Measurements from ENCODE around the gene RSF1.

The RSF1 gene

DNA sequence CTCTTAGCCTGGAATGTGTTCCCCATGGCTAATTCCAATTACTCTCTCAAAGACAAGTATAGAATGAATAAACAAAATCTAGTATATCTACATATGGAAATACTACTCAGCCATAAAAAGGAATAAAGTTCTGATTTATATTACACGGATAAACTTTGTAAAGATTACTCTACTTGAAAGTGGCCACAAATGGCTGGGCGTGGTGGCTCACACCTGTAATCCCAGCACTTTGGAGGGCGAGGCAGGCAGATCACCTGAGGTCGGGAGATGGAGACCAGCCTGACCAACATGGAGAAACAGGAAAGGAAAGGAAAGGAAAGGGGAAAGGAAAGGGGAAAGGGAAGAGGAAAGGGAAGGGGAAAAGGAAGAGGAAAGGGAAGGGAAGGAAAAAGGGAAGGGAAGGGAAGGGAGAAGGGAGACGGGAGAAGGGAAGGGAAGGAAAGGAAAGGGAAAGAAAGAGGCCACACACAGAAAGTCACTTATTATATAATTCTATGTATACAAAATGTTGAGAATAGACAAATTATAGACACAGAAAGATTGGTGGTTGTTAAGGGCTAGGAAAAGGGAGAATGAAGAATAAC is 92.2 kb downstream of the RSF1 start:
- no peaks in the 10 kb centered on the region for H3K27me3 ChIP-seq (ENCODE audit: insufficient read depth, low read length)
- H2AFZ ChIP-seq (ENCODE audit: low read depth, low read length): no peak overlapping the region
- H3K36me3 ChIP-seq (ENCODE audit: insufficient read depth, low read length): peaks cover 26% of the 10 kb centered on the region

DNA sequence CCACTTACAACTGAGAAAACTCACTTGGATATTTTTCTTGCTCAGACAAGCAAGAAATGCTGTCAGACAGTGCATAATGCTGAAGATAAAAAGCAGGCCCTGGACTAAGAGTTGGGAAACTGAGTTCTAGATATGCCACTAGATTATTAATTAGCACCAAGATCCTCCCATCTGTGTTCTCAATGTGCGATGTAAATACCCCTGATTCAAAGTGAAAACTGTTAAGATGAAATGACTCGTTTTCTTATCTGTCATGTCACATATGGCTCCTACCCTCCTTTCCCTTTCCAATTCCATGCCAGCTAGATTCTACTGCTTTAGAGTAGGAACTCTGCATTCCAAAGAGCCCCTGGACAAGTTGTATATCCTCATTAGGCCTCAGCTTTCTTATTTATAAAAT is 94.0 kb downstream of the RSF1 start:
- Histone ChIP-seq H3K4me3 (ENCODE audit: low read length) (no peak overlapping the region), H3K27me3 (ENCODE audit: insufficient read depth, low read length) (no peaks in the 10 kb centered on the region), H3K9me3 (ENCODE audit: low read length) (peaks cover 11% of the 10 kb centered on the region), H3K4me1 (ENCODE audit: insufficient read depth, low read length) (no peaks in the 10 kb centered on the region), H2AFZ (ENCODE audit: low read depth, low read length) (no peak overlapping the region), H3K36me3 (ENCODE audit: insufficient read depth, low read length) (peaks cover 38% of the 10 kb centered on the region)

More for the DNA sequence above, 92.2 kb downstream of the RSF1 start:
- Histone ChIP-seq H3K9me3 (ENCODE audit: low read length) (peaks cover 21% of the 10 kb centered on the region), H3K4me1 (ENCODE audit: insufficient read depth, low read length) (no peaks in the 10 kb centered on the region), H3K4me3 (ENCODE audit: low read length) (no peak overlapping the region)

GRCh38 chr11:77725433-77725832 is 95.1 kb downstream of the RSF1 start:
- Histone ChIP-seq H3K36me3 (ENCODE audit: insufficient read depth, low read length) (peaks cover 40% of the 10 kb centered on the region), H3K4me3 (ENCODE audit: low read length) (no peak overlapping the region), H2AFZ (ENCODE audit: low read depth, low read length) (no peak overlapping the region), H3K4me1 (ENCODE audit: insufficient read depth, low read length) (no peaks in the 10 kb centered on the region), H3K27me3 (ENCODE audit: insufficient read depth, low read length) (no peaks in the 10 kb centered on the region), H3K9me3 (ENCODE audit: low read length) (peaks cover 2% of the 10 kb centered on the region)

- Histone ChIP-seq H2AFZ (ENCODE audit: low read depth, low read length) (no peak overlapping the region), H3K4me3 (ENCODE audit: low read length) (no peak overlapping the region), H3K9me3 (ENCODE audit: low read length) (peaks cover 2% of the 10 kb centered on the region), H3K4me1 (ENCODE audit: insufficient read depth, low read length) (no peaks in the 10 kb centered on the region), H3K27me3 (ENCODE audit: insufficient read depth, low read length) (no peaks in the 10 kb centered on the region), H3K36me3 (ENCODE audit: insufficient read depth, low read length) (peaks cover 45% of the 10 kb centered on the region)
Measured at GRCh38 chr11:77724636-77725035, 95.9 kb downstream of the RSF1 start.

DNA sequence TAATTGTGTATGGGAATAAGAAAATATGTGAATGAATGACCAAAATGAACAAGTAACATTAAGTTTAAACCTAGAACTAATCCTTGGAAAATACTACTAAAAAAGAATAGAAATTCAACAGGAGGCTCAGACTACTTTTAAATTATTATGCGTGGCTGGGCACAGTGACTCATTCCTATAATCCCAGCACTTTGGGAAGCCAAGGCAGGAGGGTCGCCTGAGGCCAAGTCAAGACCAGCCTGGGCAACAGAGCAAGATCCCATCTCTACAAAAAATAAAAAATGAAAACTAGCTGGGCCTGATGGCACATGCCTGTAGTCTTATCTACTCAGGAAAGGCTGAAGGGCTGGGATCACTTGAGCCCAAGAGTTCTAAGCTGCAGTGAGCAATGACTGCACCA is 97.5 kb downstream of the RSF1 start:
- Histone ChIP-seq H3K9me3 (ENCODE audit: low read length) (peaks cover 2% of the 10 kb centered on the region), H3K36me3 (ENCODE audit: insufficient read depth, low read length) (peaks cover 56% of the 10 kb centered on the region), H3K4me1 (ENCODE audit: insufficient read depth, low read length) (no peaks in the 10 kb centered on the region), H3K4me3 (ENCODE audit: low read length) (no peak overlapping the region), H3K27me3 (ENCODE audit: insufficient read depth, low read length) (no peaks in the 10 kb centered on the region), H2AFZ (ENCODE audit: low read depth, low read length) (no peak overlapping the region)

- H2AFZ ChIP-seq (ENCODE audit: low read depth, low read length): no peak overlapping the region
Measured at GRCh38 chr11:77710358-77710757, 110.2 kb downstream of the RSF1 start.

GRCh38 chr11:77705876-77706579 is 114.5 kb downstream of the RSF1 start:
- no peaks in the 10 kb centered on the region for H3K27me3 ChIP-seq (ENCODE audit: insufficient read depth, low read length)
- peaks cover 25% of the 10 kb centered on the region for H3K36me3 ChIP-seq (ENCODE audit: insufficient read depth, low read length)
- peaks cover 3% of the 10 kb centered on the region for H3K9me3 ChIP-seq (ENCODE audit: low read length)
- H3K4me3 ChIP-seq (ENCODE audit: low read length): no peak overlapping the region
- H3K4me1 ChIP-seq (ENCODE audit: insufficient read depth, low read length): no peaks in the 10 kb centered on the region
- no peak overlapping the region for H2AFZ ChIP-seq (ENCODE audit: low read depth, low read length)

More at GRCh38 chr11:77710358-77710757, 110.2 kb downstream of the RSF1 start:
- Histone ChIP-seq H3K9me3 (ENCODE audit: low read length) (no peaks in the 10 kb centered on the region), H3K36me3 (ENCODE audit: insufficient read depth, low read length) (peaks cover 3% of the 10 kb centered on the region), H3K4me1 (ENCODE audit: insufficient read depth, low read length) (no peaks in the 10 kb centered on the region), H3K27me3 (ENCODE audit: insufficient read depth, low read length) (no peaks in the 10 kb centered on the region), H3K4me3 (ENCODE audit: low read length) (no peak overlapping the region)

DNA sequence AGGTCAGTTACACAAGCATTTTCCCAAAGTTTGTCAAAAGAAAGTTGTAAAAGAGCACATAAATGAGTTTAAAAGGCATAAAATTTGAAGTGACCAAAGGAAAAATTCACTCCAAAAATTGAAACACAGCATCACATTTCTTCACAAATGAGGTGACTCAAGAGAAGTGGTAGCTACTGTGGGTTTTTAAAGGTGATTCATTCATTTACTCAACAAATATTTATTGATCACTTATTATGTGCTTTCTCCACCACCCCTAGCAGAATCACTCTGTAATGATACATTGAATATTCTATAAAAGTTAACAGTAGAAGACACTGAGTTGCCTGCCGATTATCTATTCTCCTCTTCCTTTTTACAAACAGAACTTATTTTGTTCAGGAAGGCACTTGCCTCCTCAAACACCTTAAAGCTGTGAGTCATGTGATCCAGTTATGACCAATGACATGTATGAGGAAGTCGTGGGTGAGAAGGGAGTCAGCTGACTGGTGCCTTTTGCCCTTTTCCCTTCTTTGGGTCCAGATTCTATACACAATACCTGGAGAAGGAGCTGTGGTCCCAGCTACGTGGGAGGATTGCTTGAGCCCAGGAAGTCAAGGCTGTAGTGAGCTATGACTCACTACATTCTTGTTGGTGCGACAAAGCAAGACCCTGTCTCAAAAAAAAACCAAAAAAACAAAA is 115.2 kb downstream of the RSF1 start:
- Histone ChIP-seq H3K36me3 (ENCODE audit: insufficient read depth, low read length) (peaks cover 29% of the 10 kb centered on the region), H3K27me3 (ENCODE audit: insufficient read depth, low read length) (no peaks in the 10 kb centered on the region), H3K4me3 (ENCODE audit: low read length) (no peak overlapping the region), H3K9me3 (ENCODE audit: low read length) (peaks cover 3% of the 10 kb centered on the region), H3K4me1 (ENCODE audit: insufficient read depth, low read length) (no peaks in the 10 kb centered on the region), H2AFZ (ENCODE audit: low read depth, low read length) (no peak overlapping the region)

DNA sequence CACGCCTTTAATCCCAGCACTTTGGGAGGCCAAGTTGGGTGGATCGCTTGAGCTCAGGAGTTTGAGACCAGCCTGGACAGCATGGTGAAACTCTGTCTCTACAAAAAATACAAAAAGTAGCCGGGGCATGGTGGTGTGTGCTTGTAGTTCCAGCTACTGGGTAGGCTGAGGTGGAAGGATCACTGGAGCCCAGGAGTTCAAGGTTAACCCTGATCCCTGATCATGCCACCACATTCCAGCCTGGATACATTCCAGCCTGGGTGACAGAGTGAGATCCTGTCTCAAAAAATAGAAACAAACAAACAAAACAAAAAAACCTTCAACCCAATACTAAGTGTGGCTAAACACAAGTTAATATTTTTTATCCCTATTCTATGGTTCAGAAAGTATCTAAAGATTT is 116.5 kb downstream of the RSF1 start:
- no peak overlapping the region for H2AFZ ChIP-seq (ENCODE audit: low read depth, low read length)
- H3K4me1 ChIP-seq (ENCODE audit: insufficient read depth, low read length): no peaks in the 10 kb centered on the region
- H3K27me3 ChIP-seq (ENCODE audit: insufficient read depth, low read length): no peaks in the 10 kb centered on the region
- no peak overlapping the region for H3K4me3 ChIP-seq (ENCODE audit: low read length)
- peaks cover 32% of the 10 kb centered on the region for H3K36me3 ChIP-seq (ENCODE audit: insufficient read depth, low read length)
- peaks cover 3% of the 10 kb centered on the region for H3K9me3 ChIP-seq (ENCODE audit: low read length)

- H3K4me1 ChIP-seq (ENCODE audit: insufficient read depth, low read length): no peaks in the 10 kb centered on the region
- H3K9me3 ChIP-seq (ENCODE audit: low read length): peaks cover 4% of the 10 kb centered on the region
- no peaks in the 10 kb centered on the region for H3K27me3 ChIP-seq (ENCODE audit: insufficient read depth, low read length)
- H2AFZ ChIP-seq (ENCODE audit: low read depth, low read length): no peak overlapping the region
- H3K4me3 ChIP-seq (ENCODE audit: low read length): no peak overlapping the region
- H3K36me3 ChIP-seq (ENCODE audit: insufficient read depth, low read length): peaks cover 67% of the 10 kb centered on the region
Measured at GRCh38 chr11:77699425-77699824, 121.1 kb downstream of the RSF1 start.

- Histone ChIP-seq H3K4me3 (ENCODE audit: low read length) (no peak overlapping the region), H3K36me3 (ENCODE audit: insufficient read depth, low read length) (peaks cover 66% of the 10 kb centered on the region), H2AFZ (ENCODE audit: low read depth, low read length) (no peak overlapping the region), H3K27me3 (ENCODE audit: insufficient read depth, low read length) (no peaks in the 10 kb centered on the region), H3K4me1 (ENCODE audit: insufficient read depth, low read length) (no peaks in the 10 kb centered on the region), H3K9me3 (ENCODE audit: low read length) (peaks cover 4% of the 10 kb centered on the region)
Measured at GRCh38 chr11:77698896-77699295, 121.6 kb downstream of the RSF1 start.

- no peak overlapping the region for H2AFZ ChIP-seq (ENCODE audit: low read depth, low read length)
- peaks cover 71% of the 10 kb centered on the region for H3K36me3 ChIP-seq (ENCODE audit: insufficient read depth, low read length)
- H3K9me3 ChIP-seq (ENCODE audit: low read length): peaks cover 4% of the 10 kb centered on the region
- H3K4me1 ChIP-seq (ENCODE audit: insufficient read depth, low read length): no peaks in the 10 kb centered on the region
- H3K4me3 ChIP-seq (ENCODE audit: low read length): no peak overlapping the region
- no peaks in the 10 kb centered on the region for H3K27me3 ChIP-seq (ENCODE audit: insufficient read depth, low read length)
Measured at GRCh38 chr11:77697865-77698264, 122.7 kb downstream of the RSF1 start.

DNA sequence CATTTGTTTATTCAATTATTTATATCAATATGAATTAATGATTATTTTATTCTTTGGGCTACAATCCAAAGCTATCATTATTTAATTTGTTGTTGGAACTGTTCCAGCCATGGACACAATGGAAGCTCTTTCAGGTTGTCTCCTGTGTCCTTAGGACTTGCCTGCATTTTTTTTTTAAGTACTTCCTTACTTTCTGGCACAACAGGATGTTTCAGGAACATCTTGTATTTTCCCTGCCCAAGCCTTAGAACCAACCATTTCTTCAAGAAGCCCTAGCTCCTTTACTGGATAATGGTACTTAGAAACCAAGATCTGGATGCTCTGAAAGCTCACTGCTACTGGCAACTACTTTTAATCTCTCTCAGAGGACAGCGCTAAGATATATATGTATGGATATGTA is 125.1 kb downstream of the RSF1 start:
- H3K4me3 ChIP-seq (ENCODE audit: low read length): no peak overlapping the region
- H3K4me1 ChIP-seq (ENCODE audit: insufficient read depth, low read length): no peaks in the 10 kb centered on the region
- H3K27me3 ChIP-seq (ENCODE audit: insufficient read depth, low read length): no peaks in the 10 kb centered on the region
- H2AFZ ChIP-seq (ENCODE audit: low read depth, low read length): no peak overlapping the region
- H3K9me3 ChIP-seq (ENCODE audit: low read length): peaks cover 1% of the 10 kb centered on the region
- H3K36me3 ChIP-seq (ENCODE audit: insufficient read depth, low read length): peaks cover 73% of the 10 kb centered on the region
